Progenitor cell of endocrine pancreas (in vitro differentiated cells): ENCODE results near the gene ADAM12. TPM values are rescaled to one million over a fixed set of nuclear protein-coding genes. Genes with fewer than 3 reads are reported as not detected.
"Not testable (repeated sequence)": the region's sequence is repeated elsewhere in the genome, so short reads cannot be mapped to it uniquely, and the experiment has no call there.

Experiments
- DNase-seq: peaks from one replicate; pipeline ENCODE4 v3.0.0; 2021; ENCODE audit warnings: low spot score; ENCODE audit not compliant: unreplicated experiment
- H3K27ac Mint-ChIP-seq: 2 replicates; pipeline ENCODE4 v1.8.0; 2021; ENCODE audit warnings: mild to moderate bottlenecking, moderate library complexity, mixed read lengths
- H3K27me3 Mint-ChIP-seq: 2 replicates; pipeline ENCODE4 v1.8.0; 2021; ENCODE audit warnings: mixed read lengths
- H3K36me3 Mint-ChIP-seq: 2 replicates; pipeline ENCODE4 v1.8.0; 2022; ENCODE audit warnings: mixed read lengths; ENCODE audit not compliant: insufficient read depth
- H3K4me1 Mint-ChIP-seq: 2 replicates; pipeline ENCODE4 v1.8.0; 2021; ENCODE audit warnings: low read depth, mixed read lengths
- H3K4me3 Mint-ChIP-seq: 2 replicates; pipeline ENCODE4 v1.8.0; 2021; ENCODE audit warnings: low read depth, mild to moderate bottlenecking, moderate library complexity, mixed read lengths
- H3K9me3 Mint-ChIP-seq: 2 replicates; pipeline ENCODE4 v1.8.0; 2021; ENCODE audit warnings: low read depth, mixed read lengths
- total RNA-seq: library from RNA; stranded (reverse); gene quantifications from 2 replicates; pipeline ENCODE4 v1.2.1, GENCODE V29; 2021
- TF ChIP-seq, protein P1 (sequence below): fragments of 200-600 bp; sonication (generic); IDR thresholded peaks from one replicate; pipeline ENCODE4 v1.5.0; 2021; ENCODE audit warnings: antibody characterized with exemption, mild to moderate bottlenecking; ENCODE audit not compliant: unreplicated experiment

ADAM12 gene
- total RNA-seq, 1 donor from 2014 or later, result 1.8 TPM

- TF ChIP-seq, protein P1, sequence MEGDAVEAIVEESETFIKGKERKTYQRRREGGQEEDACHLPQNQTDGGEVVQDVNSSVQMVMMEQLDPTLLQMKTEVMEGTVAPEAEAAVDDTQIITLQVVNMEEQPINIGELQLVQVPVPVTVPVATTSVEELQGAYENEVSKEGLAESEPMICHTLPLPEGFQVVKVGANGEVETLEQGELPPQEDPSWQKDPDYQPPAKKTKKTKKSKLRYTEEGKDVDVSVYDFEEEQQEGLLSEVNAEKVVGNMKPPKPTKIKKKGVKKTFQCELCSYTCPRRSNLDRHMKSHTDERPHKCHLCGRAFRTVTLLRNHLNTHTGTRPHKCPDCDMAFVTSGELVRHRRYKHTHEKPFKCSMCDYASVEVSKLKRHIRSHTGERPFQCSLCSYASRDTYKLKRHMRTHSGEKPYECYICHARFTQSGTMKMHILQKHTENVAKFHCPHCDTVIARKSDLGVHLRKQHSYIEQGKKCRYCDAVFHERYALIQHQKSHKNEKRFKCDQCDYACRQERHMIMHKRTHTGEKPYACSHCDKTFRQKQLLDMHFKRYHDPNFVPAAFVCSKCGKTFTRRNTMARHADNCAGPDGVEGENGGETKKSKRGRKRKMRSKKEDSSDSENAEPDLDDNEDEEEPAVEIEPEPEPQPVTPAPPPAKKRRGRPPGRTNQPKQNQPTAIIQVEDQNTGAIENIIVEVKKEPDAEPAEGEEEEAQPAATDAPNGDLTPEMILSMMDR, result no peak
- Mint-ChIP-seq H3K4me1 (peaks cover 1% of the 10 kb centered on the region), H3K36me3 (peaks cover 1% of the 10 kb centered on the region), H3K9me3 (peaks cover 8% of the 10 kb centered on the region), H3K27ac (no peak overlapping the region), H3K27me3 (peaks cover 26% of the 10 kb centered on the region), H3K4me3 (no peak overlapping the region)
- no peak for DNase-seq
These were observed 39.2 kb downstream of the ADAM12 start for GRCh38 chr10:126349101-126349500.

GRCh38 chr10:126343496-126343895, 44.8 kb downstream of the ADAM12 start:
- peaks cover 40% of the 10 kb centered on the region for H3K27me3 Mint-ChIP-seq
- not testable (repeated sequence) for H3K4me1 Mint-ChIP-seq, H3K36me3 Mint-ChIP-seq, H3K27ac Mint-ChIP-seq, H3K4me3 Mint-ChIP-seq, H3K9me3 Mint-ChIP-seq, DNase-seq

GRCh38 chr10:126342680-126343079, 45.6 kb downstream of the ADAM12 start:
- Mint-ChIP-seq H3K27ac (no peak overlapping the region), H3K4me1 (no peaks in the 10 kb centered on the region), H3K9me3 (peaks cover 8% of the 10 kb centered on the region), H3K4me3 (no peak overlapping the region), H3K36me3 (peaks cover 1% of the 10 kb centered on the region), H3K27me3 (peaks cover 33% of the 10 kb centered on the region)
- TF ChIP-seq, protein P1, result no peak
- DNase-seq, result no peak

DNA sequence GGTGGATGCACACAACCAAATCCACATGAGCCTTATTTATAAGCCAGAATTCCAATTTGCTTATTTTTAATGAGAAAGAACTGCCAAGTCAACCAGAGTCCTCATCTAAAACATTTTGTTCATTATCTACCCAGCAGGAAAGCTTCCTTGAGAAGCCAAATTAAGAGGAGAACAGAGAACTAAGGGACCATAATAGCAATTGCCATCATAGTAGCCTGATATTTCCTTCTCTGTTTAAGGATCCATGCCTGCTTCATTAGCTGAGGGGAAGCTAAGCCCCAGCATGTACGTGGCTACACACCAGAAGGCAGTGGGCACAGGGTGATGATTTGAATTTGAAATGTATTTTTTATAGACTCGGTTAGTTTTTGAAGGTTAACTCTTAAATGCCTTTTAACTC, 46.8 kb downstream of the ADAM12 start:
- Mint-ChIP-seq H3K27me3 (peaks cover 29% of the 10 kb centered on the region), H3K4me3 (no peak overlapping the region), H3K9me3 (peaks cover 5% of the 10 kb centered on the region), H3K4me1 (no peaks in the 10 kb centered on the region), H3K36me3 (peaks cover 1% of the 10 kb centered on the region), H3K27ac (no peak overlapping the region)
- DNase-seq, result no peak
- TF ChIP-seq, protein P1, result no peak

GRCh38 chr10:126337251-126337810, 50.9 kb downstream of the ADAM12 start:
- H3K27ac Mint-ChIP-seq, result no peak overlapping the region
- H3K9me3 Mint-ChIP-seq, result no peaks in the 10 kb centered on the region
- H3K36me3 Mint-ChIP-seq, result no peaks in the 10 kb centered on the region
- no peak overlapping the region for H3K4me3 Mint-ChIP-seq
- TF ChIP-seq, protein P1, result no peak
- peaks cover 34% of the 10 kb centered on the region for H3K27me3 Mint-ChIP-seq
- no peaks in the 10 kb centered on the region for H3K4me1 Mint-ChIP-seq
- no peak for DNase-seq

DNA sequence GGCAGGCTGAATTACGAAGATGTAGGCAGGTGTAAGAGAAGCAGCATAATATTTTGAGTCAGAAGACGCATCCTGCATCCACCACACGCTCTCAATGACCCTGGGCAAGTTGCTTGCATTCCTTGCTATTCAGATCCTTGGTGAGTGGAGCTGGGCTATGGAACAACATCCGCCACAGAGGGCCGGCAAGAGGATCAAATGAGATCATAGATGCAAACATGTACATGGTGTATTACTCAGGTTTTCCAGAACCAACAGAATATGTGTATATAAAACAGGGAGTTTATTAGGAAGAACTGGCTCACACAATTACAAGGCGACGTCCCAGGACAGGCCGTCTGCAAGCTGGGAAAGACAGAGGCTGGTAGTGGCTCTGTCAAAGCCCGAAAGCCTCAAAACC, 51.5 kb downstream of the ADAM12 start:
- H3K4me1 Mint-ChIP-seq, result no peaks in the 10 kb centered on the region
- DNase-seq, result no peak
- peaks cover 35% of the 10 kb centered on the region for H3K27me3 Mint-ChIP-seq
- no peak overlapping the region for H3K27ac Mint-ChIP-seq
- no peaks in the 10 kb centered on the region for H3K36me3 Mint-ChIP-seq
- H3K9me3 Mint-ChIP-seq, result no peaks in the 10 kb centered on the region
- H3K4me3 Mint-ChIP-seq, result no peak overlapping the region
- TF ChIP-seq, protein P1, result no peak
